HG03045 (cell line): ENCODE data around the gene NCAPH2.

Experiments
- ATAC-seq: cut with Tn5 transposase; IDR thresholded peaks from one replicate; pipeline ENCODE4 v1.9.1; 2021; ENCODE audit warnings: mild to moderate bottlenecking, moderate library complexity; ENCODE audit not compliant: unreplicated experiment

The NCAPH2 gene

DNA sequence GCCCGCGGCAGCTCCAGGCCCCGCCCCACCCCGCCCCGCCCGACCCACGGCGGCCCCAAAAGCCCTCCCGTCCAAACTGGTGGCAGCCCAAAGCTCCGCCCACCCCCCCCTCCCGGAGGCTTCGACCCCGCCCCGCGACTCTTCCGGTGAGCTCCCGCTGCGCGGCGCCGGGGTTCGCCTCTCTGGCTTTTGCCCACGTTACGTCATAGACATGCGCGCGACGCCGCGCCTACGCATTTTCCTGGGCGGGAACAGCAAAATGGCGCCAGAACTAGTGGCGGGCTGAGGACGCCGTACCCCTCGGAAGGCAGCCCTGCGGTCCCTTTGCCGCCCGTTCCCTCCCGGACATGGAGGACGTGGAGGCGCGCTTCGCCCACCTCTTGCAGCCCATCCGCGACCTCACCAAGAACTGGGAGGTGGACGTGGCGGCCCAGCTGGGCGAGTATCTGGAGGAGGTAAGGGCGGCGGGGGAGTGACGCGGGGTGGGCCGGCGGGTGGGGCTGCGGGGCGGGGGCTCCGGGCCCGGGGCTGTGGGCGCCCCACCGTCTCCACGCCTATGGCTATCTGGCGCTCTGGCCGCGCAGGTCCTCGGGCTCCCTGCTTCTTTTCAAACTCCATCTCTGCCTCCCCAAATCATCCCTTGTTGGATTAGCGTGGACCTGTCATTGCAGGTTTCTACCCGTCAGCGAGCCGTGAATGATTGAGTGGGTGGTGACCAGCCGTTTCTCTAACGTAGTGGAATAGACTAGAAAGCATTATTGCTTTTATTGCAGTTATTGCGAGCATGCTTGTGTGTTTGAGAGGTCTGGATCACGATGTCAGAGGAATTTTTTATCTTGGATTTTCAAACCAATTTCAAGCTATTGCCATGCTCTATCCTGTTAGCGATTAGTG lies at the start of gene NCAPH2:
NCAPH2 (plus strand) TSS at position 234 of the 894 bp plus-strand sequence; CDS start at position 348, 114 bp downstream.
- ATAC-seq, result peak; percentile 62

DNA sequence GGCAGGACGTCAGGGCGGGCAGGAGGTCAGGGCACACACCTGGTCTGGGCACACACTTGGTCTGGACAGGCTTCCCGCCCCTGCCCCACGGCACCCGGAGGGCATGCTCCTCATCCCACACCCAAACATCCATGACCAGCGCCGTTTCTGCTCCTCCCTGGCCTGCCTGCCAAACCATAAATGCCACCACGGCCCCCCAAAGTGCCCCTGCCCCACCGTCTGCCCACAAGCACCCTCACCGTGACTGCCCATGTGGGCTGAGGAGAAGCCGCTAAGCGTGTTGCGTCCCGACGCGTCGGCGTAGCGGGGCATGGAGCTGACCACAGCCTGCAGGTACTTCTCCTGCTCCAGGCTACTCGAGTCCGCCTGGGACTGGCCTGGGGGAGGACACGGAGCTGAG lies 49.0 kb upstream of the NCAPH2 start:
- no peak for ATAC-seq

DNA sequence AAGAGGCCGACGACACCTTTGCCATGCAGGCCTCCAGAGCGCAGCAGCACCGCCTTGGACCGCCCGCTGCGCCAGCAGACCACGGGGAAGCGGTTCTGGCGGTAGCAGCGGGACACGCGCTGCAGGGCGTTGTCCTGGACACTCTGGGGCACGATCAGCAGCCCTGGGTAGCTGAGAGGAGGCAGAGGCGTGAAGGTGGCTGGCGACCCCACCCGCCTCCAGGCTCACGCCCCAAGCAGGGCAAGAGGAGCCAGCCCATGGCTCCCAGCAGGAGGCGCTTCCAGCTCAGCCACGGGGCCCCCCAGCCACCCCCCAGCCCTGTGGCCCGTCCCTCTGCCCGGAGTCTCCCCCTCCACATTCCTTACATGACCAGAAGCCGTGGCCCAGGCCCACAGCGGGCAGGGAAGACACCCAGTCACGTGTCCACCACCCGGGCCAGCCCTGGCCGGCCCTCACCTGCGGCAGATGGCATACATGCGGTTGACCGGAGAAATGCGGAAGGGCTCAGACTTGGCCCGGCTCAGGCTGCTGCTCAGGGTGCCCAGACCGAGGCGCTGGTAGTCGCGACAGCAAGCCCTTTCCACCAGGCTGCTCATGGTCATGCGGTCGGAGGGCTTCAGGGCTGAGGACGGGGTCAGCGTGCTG lies 48.4 kb upstream of the NCAPH2 start:
- no peak for ATAC-seq

DNA sequence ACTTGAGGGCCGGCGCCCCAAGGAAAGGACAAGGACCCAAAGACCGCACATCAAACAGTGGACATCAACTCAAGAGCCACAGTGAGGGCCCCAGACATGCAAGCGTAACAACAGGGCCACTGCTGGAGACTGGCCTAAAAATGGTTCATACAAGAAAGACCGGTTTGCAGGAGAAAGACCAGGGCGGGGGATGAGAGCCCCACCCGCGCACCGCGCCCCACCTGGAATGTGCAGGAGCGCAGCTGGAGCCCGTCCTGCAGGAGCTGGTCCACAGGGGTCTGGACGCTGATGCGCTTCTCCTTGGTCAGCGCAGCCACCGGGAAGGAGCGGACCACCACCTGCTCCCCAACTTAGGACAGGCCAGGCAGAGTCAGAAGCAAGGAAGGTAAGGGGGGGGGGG lies 47.1 kb upstream of the NCAPH2 start:
- no peak for ATAC-seq

DNA sequence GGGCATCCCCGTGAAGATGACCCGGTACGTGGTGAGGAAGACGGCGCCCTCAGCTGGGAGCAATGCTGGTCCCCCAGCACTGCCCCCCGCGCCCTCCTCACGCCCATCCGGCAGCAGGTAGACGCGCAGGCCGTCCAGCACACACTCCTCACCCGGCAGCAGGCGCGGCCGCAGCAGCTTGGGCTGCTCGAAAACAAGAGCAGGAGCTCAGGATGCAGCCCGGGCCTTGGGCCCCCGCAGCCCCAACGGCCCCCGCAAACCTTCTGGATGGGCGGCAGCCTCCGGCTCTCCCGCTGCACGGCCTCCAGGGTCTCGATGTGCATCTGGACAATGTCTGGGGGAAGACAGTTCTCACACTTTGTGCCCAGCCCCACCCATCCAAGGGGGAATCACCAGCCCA lies 46.5 kb upstream of the NCAPH2 start:
- no peak for ATAC-seq

DNA sequence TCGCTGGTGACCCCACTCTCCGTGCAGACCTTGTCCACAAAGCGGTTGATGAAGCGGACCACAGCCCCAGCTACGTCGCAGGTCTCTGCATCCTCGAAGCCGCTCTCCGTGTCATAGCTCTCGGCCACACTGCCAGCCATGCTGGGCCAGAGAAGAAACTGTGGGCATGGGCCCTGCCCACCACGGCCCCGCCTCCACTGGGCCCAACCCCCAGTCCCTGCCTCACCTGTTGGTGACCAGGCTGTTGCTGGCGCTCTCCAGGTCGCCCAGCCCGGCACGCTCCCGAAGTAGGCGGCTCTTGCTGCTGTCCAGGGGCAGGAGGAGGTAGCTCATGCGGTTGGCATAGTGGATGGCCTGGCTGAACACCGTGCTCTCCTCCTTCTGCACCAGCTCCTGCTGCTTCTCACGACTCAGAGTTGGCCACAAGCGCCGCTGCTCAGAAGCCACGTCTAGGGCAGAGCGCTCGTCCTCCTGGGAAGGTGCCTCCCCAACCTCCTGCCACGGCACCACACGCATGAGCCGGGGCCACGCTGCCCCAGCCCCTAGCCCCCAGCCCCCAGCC lies 46.0 kb upstream of the NCAPH2 start:
- no peak for ATAC-seq

DNA sequence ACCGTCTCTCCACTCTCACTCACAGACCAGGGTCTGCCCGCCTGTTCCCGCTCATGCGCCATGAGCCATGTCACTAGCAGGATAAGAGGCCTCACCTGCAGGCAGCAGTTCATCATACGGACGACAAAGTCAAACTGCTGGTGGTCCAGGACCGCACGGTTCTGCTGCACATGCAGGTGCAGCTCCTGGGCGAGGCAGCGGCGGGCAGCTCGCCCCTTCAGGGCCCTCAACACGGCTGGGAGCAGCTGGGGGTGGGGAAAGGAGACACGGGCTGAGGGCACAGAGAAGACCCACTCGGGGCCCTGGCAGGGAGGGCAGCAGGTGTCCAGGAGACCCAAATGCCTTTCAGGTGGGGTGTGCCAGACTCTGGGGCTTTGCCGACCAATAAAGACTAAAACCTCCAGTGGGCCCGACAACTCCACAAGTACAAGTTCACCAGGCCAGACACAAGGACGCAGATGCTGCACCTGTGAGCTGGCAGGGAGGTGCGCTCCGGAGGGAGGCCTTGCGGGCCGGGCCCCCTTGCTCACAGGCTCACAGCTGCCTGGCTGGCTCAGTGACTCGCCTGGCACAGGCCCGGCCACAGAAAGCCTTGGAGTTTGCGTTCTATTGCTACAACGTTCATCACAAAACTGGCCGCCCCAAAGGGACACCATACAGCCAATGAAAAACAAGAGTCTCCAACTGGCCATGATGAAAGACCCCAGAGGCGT lies 44.7 kb upstream of the NCAPH2 start:
- ATAC-seq, result no peak

DNA sequence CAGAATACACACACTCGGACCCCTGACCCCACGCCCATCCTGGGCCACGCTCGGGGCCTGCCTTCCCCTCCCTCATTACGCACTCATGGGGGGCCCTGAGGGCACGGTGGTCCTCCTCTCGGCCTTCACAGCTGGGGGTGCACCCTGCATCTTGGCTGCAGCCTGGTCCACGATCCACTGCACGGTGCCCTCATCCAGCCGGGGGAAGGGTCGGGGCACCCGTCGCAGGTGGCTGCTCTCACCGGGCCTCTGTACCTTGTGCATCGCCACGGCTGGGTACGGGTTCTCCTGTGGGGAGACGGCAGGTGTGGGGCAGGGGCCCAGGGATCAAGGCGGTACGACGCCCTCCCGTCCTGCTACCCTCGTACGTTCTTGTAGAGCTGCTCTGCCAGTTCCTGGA lies 43.6 kb upstream of the NCAPH2 start:
- ATAC-seq, result no peak

DNA sequence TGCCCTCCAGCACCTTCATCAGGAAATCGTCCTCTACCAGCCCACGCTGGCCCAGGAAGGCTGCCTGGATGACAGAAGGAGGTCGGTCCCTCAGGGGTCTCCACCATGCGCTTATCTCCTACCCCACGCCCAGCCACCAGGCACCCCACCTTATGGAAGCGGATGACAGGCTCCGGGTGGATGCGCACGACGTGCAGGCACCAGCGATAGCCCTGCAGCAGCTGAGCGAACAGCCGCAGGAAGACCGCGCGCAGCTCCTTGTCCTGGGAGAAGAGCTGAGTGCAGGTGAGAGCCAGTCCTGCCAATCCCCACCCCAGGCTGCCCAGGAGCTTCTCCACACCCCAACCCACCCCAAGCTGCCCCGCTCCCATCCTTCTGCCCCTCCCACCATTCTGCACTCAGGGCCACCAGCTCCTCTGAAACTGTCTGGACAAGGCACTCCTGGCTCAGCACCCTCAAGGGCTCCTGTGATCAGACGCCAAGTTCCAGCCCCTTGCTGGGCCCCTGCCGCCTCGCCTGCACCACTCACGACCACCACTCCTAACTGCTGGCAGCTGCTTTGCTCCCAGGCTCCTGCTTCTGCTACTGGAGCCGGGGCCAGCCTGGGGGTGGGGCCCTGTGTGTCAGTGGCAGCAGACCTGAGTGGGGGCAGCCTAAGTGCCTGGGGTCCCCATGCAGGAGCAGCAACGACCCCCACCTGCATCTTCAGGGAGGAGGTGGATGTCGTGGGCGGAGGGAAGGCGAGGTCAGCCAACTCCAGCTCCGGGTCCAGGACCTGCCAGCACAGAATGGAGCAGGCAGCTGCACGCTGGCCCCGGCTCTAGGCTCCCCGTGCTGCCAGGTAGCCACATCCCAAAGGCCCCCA lies 42.7 kb upstream of the NCAPH2 start:
- no peak for ATAC-seq

DNA sequence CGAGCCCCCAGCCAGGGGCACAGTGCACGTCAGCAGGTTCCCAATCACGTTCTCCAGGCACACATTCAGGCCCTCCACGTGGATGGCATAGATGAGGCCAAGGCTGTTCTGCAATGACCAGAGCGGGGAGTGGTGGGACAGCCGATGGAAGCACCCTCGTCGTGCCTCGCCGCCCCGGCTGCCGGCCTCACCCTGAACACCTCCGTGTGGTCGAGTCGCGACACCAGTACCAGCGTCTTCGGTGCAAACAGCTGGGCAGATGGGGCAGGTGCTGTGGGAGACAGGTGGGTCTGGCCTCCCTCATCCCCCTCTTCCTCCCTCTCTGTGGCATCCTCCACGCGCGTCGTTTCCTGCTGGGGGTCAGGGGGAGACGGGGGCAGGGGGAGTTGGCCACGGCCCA lies 40.7 kb upstream of the NCAPH2 start:
- no peak for ATAC-seq

DNA sequence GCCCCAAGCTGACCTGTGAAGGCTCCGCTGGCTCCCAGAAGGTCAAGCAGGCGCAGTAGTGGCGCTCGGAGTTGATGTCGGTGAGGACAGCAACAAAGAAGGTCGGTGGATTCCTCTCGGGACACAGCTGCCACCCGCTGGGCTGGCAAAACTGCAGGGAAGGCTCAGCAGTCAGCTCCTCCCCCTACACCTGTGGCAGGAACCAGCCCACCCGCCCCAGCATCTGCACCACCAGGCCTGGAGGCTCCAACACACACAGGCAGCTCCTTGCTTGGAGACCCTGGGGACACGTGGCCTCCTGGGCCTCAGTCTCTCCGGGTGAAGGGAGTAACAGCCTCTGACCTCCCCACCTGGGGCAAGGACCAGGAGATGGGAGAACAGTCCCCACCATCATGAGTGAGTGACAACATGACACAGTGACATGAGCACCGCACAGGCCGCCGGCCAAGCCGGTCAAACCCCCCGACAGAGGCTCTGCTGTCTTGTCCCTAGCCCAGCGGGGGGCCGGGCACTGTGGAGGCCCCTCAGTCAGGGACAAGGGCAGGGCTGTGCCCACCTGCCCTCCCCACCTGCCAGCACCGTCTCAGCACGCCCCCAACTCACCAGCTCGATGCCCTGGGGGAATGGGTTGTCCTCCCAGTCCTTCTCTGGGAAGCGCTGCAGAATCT lies 40.1 kb upstream of the NCAPH2 start:
- ATAC-seq, result no peak

DNA sequence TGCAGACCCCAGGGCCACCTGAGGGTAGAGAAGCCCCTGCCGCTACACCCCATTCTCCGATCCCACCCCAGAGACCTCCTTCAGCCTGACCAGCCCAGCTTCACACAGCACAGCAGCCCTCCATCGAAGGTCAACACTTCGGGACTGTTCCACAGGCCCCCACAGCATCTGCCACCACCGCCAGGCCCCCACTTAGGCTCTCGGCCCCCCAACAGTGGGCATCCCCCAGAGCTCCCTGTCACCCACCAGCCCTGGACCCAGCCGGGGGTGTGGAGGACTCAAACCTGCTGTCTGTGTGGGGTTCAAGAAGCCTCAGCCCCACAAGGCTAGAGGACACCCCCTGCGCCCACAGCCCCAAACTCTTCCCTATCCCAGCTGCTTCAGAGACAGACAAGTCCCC lies 39.4 kb upstream of the NCAPH2 start:
- ATAC-seq, result no peak

DNA sequence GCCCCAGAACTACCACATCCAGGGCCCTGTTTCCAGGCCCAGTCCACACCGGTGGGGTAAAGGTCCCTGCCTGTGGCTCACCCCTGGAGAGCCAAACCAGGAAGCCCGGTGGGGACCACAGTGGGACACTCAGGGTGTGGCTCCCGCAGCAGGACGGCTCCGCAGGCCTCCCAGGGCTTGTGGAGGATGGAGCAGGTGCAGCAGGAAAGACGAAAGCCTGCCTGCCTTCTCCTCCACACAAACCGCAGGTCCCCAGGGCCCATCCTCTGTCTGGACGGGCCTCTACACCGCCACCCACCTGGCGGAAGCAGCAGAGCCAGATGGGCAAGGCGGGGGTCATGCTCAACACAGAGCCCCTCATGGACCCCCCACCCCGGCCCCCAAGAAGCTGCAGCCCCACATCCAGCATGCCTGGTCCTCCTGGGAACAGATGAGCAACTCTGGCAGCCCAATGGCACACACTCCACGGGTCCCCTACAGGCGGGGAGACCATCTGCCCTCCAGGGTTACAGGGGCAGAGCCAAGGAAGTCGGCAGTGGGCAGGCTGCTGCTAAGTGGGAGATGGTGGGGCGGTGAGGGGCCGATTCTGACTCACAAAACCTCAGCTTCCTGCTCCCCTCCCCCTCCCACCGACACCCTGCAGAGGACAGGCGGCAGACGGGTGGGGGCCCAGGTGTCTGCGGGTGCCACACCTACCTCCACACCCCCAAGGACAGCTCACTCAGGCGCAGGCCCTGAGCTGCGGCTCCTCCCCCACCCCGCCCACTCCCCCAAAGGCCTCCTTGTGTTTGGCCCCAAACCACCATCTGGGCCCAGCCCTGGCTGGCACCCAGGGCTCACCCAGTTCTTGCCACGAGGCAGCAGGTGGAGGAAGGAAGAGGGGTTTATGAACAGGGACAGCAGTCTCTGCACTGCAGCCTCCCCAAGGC lies 38.4 kb upstream of the NCAPH2 start:
- ATAC-seq, result peak; percentile 40

DNA sequence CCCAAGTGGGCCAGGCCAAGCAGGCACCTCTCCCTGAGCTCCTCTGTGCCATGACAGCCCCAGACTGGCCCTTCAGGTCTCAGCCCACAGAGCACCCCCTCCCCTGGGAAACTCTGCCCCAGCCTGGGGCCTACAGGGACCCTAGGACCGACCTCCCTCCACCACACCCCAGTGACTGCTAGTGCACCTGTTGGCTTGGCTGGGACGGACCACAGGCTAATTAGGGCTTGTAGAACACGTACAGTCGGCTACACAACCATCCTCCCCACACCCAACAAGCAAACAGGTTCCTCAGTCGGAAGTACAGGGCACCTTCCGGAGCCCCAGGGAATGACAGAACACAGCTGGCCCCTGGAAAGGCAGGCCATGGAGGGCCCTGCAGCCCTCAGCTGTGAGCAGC lies 37.5 kb upstream of the NCAPH2 start:
- no peak for ATAC-seq

DNA sequence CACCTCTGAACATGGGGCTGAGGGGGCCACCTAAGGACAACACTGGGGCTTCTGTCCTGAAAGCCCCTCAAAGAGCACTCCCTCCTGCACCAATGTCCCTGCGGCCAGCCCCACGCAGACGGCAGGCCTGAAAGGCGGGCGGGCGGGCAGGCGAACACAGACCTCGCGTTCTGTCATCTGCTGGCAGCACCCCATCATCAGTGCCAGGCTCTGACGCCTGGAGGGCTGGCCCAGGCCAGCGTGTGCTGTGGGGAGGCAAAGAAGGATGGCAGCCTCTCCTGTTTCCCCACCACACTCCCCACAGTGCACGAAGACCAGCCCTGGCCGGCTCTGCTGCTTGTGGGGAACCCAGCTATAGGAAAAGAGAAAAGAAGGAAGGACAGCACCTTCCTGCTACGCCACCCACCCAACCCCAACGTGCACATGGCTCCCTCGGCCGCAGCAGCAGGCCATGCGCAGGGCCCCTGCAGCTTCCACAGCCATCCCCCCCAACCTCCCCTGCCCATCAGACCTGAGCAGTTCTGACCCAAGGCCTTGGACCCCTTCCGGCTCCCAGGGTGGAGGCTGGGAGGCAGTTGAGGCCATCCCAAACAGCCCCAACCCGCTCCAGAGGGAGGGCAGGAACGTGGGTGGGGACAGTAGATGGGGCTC lies 36.7 kb upstream of the NCAPH2 start:
- no peak for ATAC-seq

DNA sequence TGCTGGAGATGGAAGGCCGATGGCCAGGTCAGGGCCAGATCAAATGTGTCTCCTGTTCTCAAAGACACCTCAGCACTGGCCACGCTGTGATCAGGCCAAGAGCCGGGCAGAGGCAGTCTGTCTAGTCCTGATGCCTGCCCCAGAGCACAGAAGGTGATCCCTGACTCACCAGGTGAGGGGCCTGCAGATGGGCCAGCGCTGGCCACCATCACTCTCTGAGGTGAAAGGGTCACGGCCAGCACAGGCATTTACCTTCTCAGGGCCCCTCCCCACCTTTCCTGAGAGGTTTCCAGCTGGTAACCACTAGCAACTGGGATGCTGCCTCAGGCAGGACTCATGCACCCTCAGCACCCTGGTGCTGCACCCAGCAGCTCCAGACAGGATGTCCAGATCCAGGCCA lies 36.1 kb upstream of the NCAPH2 start:
- no peak for ATAC-seq

DNA sequence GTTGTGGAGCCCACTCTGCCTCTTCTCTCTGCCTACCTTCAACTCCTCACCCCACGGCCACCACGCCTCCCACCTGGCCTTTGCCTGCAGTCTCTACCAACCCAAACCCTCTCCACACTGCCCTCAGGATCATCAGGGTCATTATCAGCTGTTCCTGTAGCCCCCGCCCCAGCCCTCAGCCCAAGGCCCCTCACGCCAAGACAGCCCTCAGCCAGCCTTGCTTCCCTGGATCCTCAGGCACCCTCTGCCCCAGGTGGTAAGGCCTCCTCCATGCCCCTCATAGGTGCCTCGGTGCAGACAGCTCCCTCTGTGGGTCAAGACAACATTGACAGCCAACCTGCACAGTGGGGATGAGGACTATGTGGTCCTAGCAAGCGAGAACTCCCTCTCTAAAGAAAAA lies 34.9 kb upstream of the NCAPH2 start:
- no peak for ATAC-seq
